Measurements from ENCODE around the gene TMCO4.

Gene TMCO4

GRCh38 chr1:19678931-19679453 lies 120.7 kb downstream of the TMCO4 start:
- no peak for DNase-seq
- in situ Hi-C loops (cut with MboI; ENCODE audit: low pct_unique_long_range_greater_than_20kb, low sequenced_read_pairs): no loop called here

GRCh38 chr1:19678493-19678892 lies 121.2 kb downstream of the TMCO4 start:
- no peak for DNase-seq
- in situ Hi-C loops (cut with MboI; ENCODE audit: low pct_unique_long_range_greater_than_20kb, low sequenced_read_pairs): no loop called here

- in situ Hi-C loops (cut with MboI; ENCODE audit: low pct_unique_long_range_greater_than_20kb, low sequenced_read_pairs): no loop called here
- DNase-seq: peak; percentile 50
These were observed 123.2 kb downstream of the TMCO4 start for GRCh38 chr1:19676438-19676922.

- no peak for DNase-seq
- in situ Hi-C loops (cut with MboI; ENCODE audit: low pct_unique_long_range_greater_than_20kb, low sequenced_read_pairs): no loop called here
These were observed 123.9 kb downstream of the TMCO4 start for GRCh38 chr1:19675797-19676196.

GRCh38 chr1:19672237-19672636 lies 127.5 kb downstream of the TMCO4 start:
- DNase-seq: no peak
- in situ Hi-C loops (cut with MboI; ENCODE audit: low pct_unique_long_range_greater_than_20kb, low sequenced_read_pairs): no loop called here

- in situ Hi-C loops (cut with MboI; ENCODE audit: low pct_unique_long_range_greater_than_20kb, low sequenced_read_pairs): no loop called here
- DNase-seq: no peak
These were observed 128.9 kb downstream of the TMCO4 start for GRCh38 chr1:19670787-19671186.

GRCh38 chr1:19668888-19669287 lies 130.8 kb downstream of the TMCO4 start:
- in situ Hi-C loops (cut with MboI; ENCODE audit: low pct_unique_long_range_greater_than_20kb, low sequenced_read_pairs): no loop called here
- no peak for DNase-seq

GRCh38 chr1:19665496-19666465 lies 133.9 kb downstream of the TMCO4 start:
- in situ Hi-C loops (cut with MboI; ENCODE audit: low pct_unique_long_range_greater_than_20kb, low sequenced_read_pairs): no loop called here
- no peak for DNase-seq

GRCh38 chr1:19665186-19665495 lies 134.6 kb downstream of the TMCO4 start:
- in situ Hi-C loops (cut with MboI; ENCODE audit: low pct_unique_long_range_greater_than_20kb, low sequenced_read_pairs): no loop called here
- no peak for DNase-seq

GRCh38 chr1:19664453-19665185 lies 135.1 kb downstream of the TMCO4 start, which contains the start of gene HTR6:
Gene HTR6, plus strand, starts transcription at chr1:19664875. Its CDS starts 879 bp downstream, at chr1:19665754.
- DNase-seq: no peak
- in situ Hi-C loops (cut with MboI; ENCODE audit: low pct_unique_long_range_greater_than_20kb, low sequenced_read_pairs): no loop called here

GRCh38 chr1:19662313-19662712 lies 137.4 kb downstream of the TMCO4 start:
- in situ Hi-C loops (cut with MboI; ENCODE audit: low pct_unique_long_range_greater_than_20kb, low sequenced_read_pairs): no loop called here
- DNase-seq: no peak

GRCh38 chr1:19661721-19662228 lies 137.9 kb downstream of the TMCO4 start:
- in situ Hi-C loops (cut with MboI; ENCODE audit: low pct_unique_long_range_greater_than_20kb, low sequenced_read_pairs): no loop called here
- peak; percentile 73 for DNase-seq

- in situ Hi-C loops (cut with MboI; ENCODE audit: low pct_unique_long_range_greater_than_20kb, low sequenced_read_pairs): no loop called here
- DNase-seq: no peak
These were observed 141.5 kb downstream of the TMCO4 start for GRCh38 chr1:19658186-19658585.

GRCh38 chr1:19657511-19657910 lies 142.2 kb downstream of the TMCO4 start:
- no peak for DNase-seq
- in situ Hi-C loops (cut with MboI; ENCODE audit: low pct_unique_long_range_greater_than_20kb, low sequenced_read_pairs): no loop called here

GRCh38 chr1:19656780-19657466 lies 142.8 kb downstream of the TMCO4 start:
- in situ Hi-C loops (cut with MboI; ENCODE audit: low pct_unique_long_range_greater_than_20kb, low sequenced_read_pairs): no loop called here
- no peak for DNase-seq

GRCh38 chr1:19656134-19656779 lies 143.5 kb downstream of the TMCO4 start:
- in situ Hi-C loops (cut with MboI; ENCODE audit: low pct_unique_long_range_greater_than_20kb, low sequenced_read_pairs): no loop called here
- no peak for DNase-seq

GRCh38 chr1:19655718-19656080 lies 144.0 kb downstream of the TMCO4 start:
- DNase-seq: no peak
- in situ Hi-C loops (cut with MboI; ENCODE audit: low pct_unique_long_range_greater_than_20kb, low sequenced_read_pairs): no loop called here

GRCh38 chr1:19654886-19655717 lies 144.6 kb downstream of the TMCO4 start:
- in situ Hi-C loops (cut with MboI; ENCODE audit: low pct_unique_long_range_greater_than_20kb, low sequenced_read_pairs): no loop called here
- DNase-seq: no peak

Measured in KBM-7 (cell line).